ENCODE results near the gene LIPK.

DNA sequence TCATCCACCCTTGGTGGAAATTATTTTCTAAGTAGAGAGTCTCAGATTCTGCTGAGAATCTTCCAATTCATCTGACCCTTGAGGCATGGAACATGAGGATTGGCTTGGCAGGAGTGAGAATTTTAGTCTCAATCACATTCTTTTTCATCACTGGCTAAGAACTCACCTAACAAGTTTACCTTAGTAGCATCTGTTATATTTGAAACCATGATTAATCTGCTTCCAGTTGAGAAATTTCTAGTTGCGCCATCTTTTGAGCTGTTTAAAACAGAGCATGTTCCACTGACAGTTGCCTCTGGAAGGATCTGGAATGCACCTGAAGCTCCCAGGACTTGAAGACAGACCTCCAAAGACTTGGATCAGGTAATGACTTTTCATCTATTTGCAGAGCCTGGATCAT lies at the start of gene LIPK:
- TF ChIP-seq, protein P1, sequence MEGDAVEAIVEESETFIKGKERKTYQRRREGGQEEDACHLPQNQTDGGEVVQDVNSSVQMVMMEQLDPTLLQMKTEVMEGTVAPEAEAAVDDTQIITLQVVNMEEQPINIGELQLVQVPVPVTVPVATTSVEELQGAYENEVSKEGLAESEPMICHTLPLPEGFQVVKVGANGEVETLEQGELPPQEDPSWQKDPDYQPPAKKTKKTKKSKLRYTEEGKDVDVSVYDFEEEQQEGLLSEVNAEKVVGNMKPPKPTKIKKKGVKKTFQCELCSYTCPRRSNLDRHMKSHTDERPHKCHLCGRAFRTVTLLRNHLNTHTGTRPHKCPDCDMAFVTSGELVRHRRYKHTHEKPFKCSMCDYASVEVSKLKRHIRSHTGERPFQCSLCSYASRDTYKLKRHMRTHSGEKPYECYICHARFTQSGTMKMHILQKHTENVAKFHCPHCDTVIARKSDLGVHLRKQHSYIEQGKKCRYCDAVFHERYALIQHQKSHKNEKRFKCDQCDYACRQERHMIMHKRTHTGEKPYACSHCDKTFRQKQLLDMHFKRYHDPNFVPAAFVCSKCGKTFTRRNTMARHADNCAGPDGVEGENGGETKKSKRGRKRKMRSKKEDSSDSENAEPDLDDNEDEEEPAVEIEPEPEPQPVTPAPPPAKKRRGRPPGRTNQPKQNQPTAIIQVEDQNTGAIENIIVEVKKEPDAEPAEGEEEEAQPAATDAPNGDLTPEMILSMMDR (conservative IDR thresholded peaks at IDR 0.05; ENCODE audit: low read depth, low read length), result no peak
- TF ChIP-seq EZH2 (IDR thresholded peaks at IDR 0.05; ENCODE audit: low read length, unreplicated experiment), result no peak
